ENCODE results near the gene CDH11.

DNA sequence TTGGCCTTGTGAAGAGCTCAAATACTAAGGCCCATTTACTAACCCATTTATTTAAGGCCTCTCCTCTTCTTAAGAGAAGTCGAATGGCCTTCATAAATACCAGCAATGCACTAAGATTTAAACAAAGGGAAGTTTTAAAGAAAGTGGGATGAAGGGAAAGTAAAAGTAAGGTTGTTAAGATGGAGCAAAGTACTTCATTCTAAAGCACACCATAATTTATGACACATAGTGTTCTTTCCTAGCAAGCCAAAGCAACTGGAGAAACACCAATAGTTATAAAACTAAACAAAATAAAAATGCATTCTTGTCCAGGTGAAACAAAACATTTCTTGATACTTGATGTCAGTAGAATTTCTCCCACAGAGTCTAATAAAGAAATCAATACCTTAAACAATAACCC is 27.9 kb downstream of the CDH11 start:
- TF ChIP-seq, protein P1, sequence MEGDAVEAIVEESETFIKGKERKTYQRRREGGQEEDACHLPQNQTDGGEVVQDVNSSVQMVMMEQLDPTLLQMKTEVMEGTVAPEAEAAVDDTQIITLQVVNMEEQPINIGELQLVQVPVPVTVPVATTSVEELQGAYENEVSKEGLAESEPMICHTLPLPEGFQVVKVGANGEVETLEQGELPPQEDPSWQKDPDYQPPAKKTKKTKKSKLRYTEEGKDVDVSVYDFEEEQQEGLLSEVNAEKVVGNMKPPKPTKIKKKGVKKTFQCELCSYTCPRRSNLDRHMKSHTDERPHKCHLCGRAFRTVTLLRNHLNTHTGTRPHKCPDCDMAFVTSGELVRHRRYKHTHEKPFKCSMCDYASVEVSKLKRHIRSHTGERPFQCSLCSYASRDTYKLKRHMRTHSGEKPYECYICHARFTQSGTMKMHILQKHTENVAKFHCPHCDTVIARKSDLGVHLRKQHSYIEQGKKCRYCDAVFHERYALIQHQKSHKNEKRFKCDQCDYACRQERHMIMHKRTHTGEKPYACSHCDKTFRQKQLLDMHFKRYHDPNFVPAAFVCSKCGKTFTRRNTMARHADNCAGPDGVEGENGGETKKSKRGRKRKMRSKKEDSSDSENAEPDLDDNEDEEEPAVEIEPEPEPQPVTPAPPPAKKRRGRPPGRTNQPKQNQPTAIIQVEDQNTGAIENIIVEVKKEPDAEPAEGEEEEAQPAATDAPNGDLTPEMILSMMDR (IDR thresholded peaks at IDR 0.05; ENCODE audit: low read depth, low read length), result no peak
- no peak for TF ChIP-seq EZH2phosphoT487 (IDR thresholded peaks at IDR 0.05; ENCODE audit: low read depth)
